IPS-20b (cell line): ENCODE data around the gene SLX4.

Source experiments
- H3K27ac ChIP-seq: one replicate; pipeline ENCODE4 v1.5.1; 2013; ENCODE audit warnings: low read length
- H3K27me3 ChIP-seq: 2 replicates; pipeline ENCODE4 v1.6.1; 2013; ENCODE audit warnings: mild to moderate bottlenecking, low read length, inconsistent platforms; ENCODE audit not compliant: insufficient read depth
- H3K36me3 ChIP-seq: 2 replicates; pipeline ENCODE4 v1.6.1; 2013; ENCODE audit warnings: low read depth, mild to moderate bottlenecking, inconsistent platforms, low read length, moderate library complexity; ENCODE audit not compliant: insufficient read depth
- H3K4me1 ChIP-seq: 2 replicates; pipeline ENCODE4 v1.6.1; 2013; ENCODE audit warnings: mild to moderate bottlenecking, control low read depth, inconsistent platforms, low read length, moderate library complexity; ENCODE audit not compliant: insufficient read depth
- H3K4me3 ChIP-seq: 2 replicates; pipeline ENCODE4 v1.5.1; 2013; ENCODE audit warnings: mild to moderate bottlenecking, low read length, inconsistent platforms
- H3K9ac ChIP-seq: 2 replicates; pipeline ENCODE4 v1.6.1; 2013; ENCODE audit warnings: low read depth, mild to moderate bottlenecking, inconsistent platforms, low read length, moderate library complexity
- H3K9me3 ChIP-seq: 2 replicates; pipeline ENCODE4 v1.6.1; 2013; ENCODE audit warnings: mild to moderate bottlenecking, low read depth, low read length, inconsistent platforms; ENCODE audit not compliant: insufficient read depth

The SLX4 gene

DNA sequence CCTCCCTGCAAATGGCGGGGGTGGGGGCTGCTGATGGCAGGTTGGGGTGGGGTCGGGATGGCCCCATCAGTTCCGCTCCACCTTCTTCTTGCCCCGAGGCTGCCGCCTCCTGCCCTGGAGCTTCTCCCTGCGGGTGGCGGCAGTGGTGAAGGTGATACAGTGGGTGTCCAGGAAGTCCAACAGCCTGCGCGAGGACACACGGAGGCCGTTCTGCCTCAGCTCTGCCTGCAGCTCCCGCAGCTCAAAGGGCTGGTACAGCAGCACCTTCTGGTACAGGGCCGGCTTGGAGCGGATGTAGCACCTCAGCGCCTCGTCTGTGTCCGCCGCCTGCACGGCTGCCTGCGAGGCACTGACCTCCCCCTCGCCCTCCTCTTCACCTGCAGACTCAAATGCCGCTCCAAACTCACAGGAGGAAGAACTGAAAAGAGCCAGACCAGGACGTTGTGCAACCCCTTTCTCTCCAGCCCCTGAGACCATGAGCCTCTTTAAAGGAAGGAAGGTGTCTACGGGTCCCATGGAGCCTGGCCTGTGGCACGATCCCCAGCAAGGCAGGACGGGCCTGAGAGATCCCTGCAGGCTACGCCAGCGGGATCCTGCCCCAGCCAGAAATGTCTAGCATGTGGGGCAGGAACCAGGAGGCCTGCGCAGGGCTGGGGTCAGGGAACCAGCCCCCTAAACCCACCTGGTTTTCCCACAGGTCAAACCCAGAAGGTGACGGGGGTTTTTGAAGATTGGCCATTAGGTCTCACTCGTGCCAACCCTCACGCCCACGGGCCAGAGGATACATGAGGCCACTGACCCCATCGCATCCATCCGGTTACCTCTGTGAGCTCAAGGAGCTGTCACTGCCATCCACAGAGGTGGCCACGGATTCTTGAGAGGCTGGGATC lies 28.9 kb downstream of the SLX4 start:
- Histone ChIP-seq H3K27ac (no peak overlapping the region), H3K27me3 (no peaks in the 10 kb centered on the region), H3K36me3 (peaks cover 13% of the 10 kb centered on the region), H3K9ac (no peak overlapping the region), H3K4me1 (no peaks in the 10 kb centered on the region), H3K9me3 (no peaks in the 10 kb centered on the region), H3K4me3 (no peak overlapping the region)

- Histone ChIP-seq H3K27me3 (no peaks in the 10 kb centered on the region), H3K27ac (no peak overlapping the region), H3K36me3 (peaks cover 13% of the 10 kb centered on the region), H3K9me3 (no peaks in the 10 kb centered on the region), H3K4me3 (no peak overlapping the region), H3K4me1 (no peaks in the 10 kb centered on the region), H3K9ac (no peak overlapping the region)
These were observed 30.0 kb downstream of the SLX4 start for GRCh38 chr16:3581392-3581791.

DNA sequence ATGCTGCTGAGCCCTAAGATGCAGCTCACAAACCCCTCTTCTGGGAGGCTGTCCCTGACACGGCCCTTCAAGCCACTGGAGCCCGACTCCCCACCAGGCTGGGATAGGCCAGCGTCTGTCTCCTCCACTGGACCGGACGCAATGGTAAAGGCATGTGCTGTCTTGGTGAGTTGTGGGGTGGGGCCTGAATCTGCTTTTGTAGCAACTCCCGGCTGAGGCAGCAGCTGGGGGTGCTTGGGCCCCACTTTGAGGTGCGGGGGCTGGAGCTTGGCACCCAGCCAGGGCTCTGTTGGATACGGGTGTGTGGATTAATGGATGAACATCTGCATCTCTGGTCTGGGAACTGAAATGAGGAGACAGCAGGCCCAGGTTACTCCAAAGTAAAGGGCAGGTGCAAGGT lies 30.7 kb downstream of the SLX4 start:
- H3K9ac ChIP-seq: no peak overlapping the region
- H3K36me3 ChIP-seq: peaks cover 13% of the 10 kb centered on the region
- no peaks in the 10 kb centered on the region for H3K27me3 ChIP-seq
- no peak overlapping the region for H3K4me3 ChIP-seq
- H3K9me3 ChIP-seq: no peaks in the 10 kb centered on the region
- no peaks in the 10 kb centered on the region for H3K4me1 ChIP-seq
- no peak overlapping the region for H3K27ac ChIP-seq

GRCh38 chr16:3580251-3580651 lies 31.2 kb downstream of the SLX4 start:
- Histone ChIP-seq H3K9me3 (no peaks in the 10 kb centered on the region), H3K27ac (no peak overlapping the region), H3K9ac (no peak overlapping the region), H3K36me3 (peaks cover 13% of the 10 kb centered on the region), H3K4me3 (no peak overlapping the region), H3K27me3 (no peaks in the 10 kb centered on the region), H3K4me1 (no peaks in the 10 kb centered on the region)

DNA sequence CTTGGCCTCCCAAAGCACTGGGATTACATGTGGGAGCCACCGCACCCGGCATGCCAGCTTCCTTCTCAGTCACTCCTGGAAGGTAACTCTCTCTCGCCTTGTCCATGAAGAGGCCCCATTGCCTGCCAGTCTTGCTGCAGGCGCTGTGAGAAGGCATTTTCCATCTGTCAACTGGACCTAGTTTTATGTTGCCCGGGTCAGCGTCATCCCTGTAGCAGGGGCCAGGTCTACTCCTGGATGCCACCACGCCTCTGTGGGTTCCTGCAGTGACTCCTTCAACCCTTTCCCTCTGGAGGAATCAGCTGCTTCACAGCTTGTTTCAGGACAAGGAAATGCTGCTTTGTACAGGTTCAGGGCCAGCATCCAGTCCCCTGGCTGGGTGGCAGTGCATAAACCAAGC lies 31.6 kb downstream of the SLX4 start:
- H3K4me3 ChIP-seq: no peak overlapping the region
- no peak overlapping the region for H3K27ac ChIP-seq
- H3K4me1 ChIP-seq: no peaks in the 10 kb centered on the region
- H3K9me3 ChIP-seq: no peaks in the 10 kb centered on the region
- H3K9ac ChIP-seq: no peak overlapping the region
- H3K27me3 ChIP-seq: no peaks in the 10 kb centered on the region
- H3K36me3 ChIP-seq: peaks cover 13% of the 10 kb centered on the region

- no peaks in the 10 kb centered on the region for H3K9me3 ChIP-seq
- H3K9ac ChIP-seq: no peak overlapping the region
- H3K36me3 ChIP-seq: peaks cover 12% of the 10 kb centered on the region
- H3K4me1 ChIP-seq: no peaks in the 10 kb centered on the region
- H3K27me3 ChIP-seq: no peaks in the 10 kb centered on the region
- no peak overlapping the region for H3K27ac ChIP-seq
- H3K4me3 ChIP-seq: no peak overlapping the region
These were observed 32.5 kb downstream of the SLX4 start for GRCh38 chr16:3578610-3579551.

GRCh38 chr16:3578121-3578520 lies 33.3 kb downstream of the SLX4 start:
- Histone ChIP-seq H3K4me1 (no peaks in the 10 kb centered on the region), H3K9ac (no peak overlapping the region), H3K27me3 (no peaks in the 10 kb centered on the region), H3K36me3 (peaks cover 5% of the 10 kb centered on the region), H3K9me3 (no peaks in the 10 kb centered on the region), H3K27ac (no peak overlapping the region), H3K4me3 (no peak overlapping the region)

GRCh38 chr16:3577302-3577752 lies 34.1 kb downstream of the SLX4 start, which contains the start of gene NLRC3:
Gene NLRC3, minus strand, starts transcription at chr16:3577403. Its CDS starts 12,367 bp downstream, at chr16:3565036.
- Histone ChIP-seq H3K36me3 (no peaks in the 10 kb centered on the region), H3K4me3 (no peak within 1 kb of the TSS), H3K27ac (no peak within 1 kb of the TSS), H3K4me1 (no peaks in the 10 kb centered on the region), H3K9ac (no peak within 1 kb of the TSS), H3K27me3 (no peaks in the 10 kb centered on the region), H3K9me3 (no peaks in the 10 kb centered on the region)

GRCh38 chr16:3576211-3576610 lies 35.2 kb downstream of the SLX4 start:
- Histone ChIP-seq H3K27ac (no peak overlapping the region), H3K9ac (no peak overlapping the region), H3K4me3 (no peak overlapping the region), H3K36me3 (no peaks in the 10 kb centered on the region), H3K4me1 (no peaks in the 10 kb centered on the region), H3K27me3 (no peaks in the 10 kb centered on the region), H3K9me3 (no peaks in the 10 kb centered on the region)

DNA sequence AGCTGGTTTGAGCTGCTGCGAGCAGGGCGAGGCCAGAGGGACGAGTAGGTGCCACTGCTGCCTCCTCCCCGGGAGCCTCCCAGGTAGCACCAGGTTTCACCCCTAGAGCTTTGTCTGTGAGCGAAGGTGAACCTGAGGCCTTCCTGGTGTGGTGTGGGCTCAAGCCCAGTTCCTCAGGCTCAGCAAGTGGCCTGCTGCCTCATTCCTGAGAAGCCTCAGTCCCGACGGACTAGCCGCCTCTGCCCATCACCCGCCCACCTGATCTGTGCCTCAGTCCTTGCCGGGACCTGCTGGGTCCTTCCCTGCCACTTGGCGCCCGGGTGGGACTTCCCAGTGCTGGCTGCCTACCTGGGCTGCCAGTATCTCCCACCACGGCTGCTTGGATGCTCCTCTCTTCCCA lies 35.9 kb downstream of the SLX4 start:
- Histone ChIP-seq H3K36me3 (no peaks in the 10 kb centered on the region), H3K4me1 (no peaks in the 10 kb centered on the region), H3K9me3 (peaks cover 2% of the 10 kb centered on the region; the same call in 1 of the 2 replicates), H3K9ac (no peak overlapping the region; the same call in 1 of the 2 replicates), H3K27me3 (no peaks in the 10 kb centered on the region), H3K4me3 (no peak overlapping the region), H3K27ac (no peak overlapping the region)

DNA sequence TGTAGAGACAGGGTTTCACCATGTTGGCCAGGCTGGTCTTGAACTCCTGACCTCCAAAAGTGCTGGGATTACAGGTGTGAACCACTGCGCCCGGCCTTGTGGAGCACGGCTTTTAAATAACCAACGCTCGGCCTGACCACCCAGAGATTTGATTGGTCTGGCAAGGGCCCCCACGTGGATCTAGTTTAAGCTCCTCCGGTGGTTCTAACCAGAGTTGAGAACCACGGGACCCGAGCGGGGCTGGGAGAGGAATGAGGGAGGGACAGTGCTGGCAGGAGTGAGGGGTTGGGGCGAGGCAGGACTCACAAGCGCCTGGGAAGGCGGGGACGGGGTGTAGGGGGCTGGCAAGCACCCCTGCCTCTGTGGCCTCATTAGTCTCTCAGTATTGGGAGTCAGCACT lies 37.2 kb downstream of the SLX4 start:
- H3K4me3 ChIP-seq: no peak overlapping the region
- no peaks in the 10 kb centered on the region for H3K27me3 ChIP-seq
- H3K27ac ChIP-seq: no peak overlapping the region
- H3K9me3 ChIP-seq: peaks cover 4% of the 10 kb centered on the region; the same call in 1 of the 2 replicates
- H3K36me3 ChIP-seq: no peaks in the 10 kb centered on the region
- H3K4me1 ChIP-seq: no peaks in the 10 kb centered on the region
- no peak overlapping the region for H3K9ac ChIP-seq
